C4-2B (cell line): ENCODE data around the gene SLC6A9.

Experiments used
- CTCF ChIP-seq: fragments of 450-650 bp; conservative IDR thresholded peaks from 2 replicates; pipeline ENCODE4 v1.5.1; 2017; ENCODE audit warnings: mild to moderate bottlenecking
- ZFX ChIP-seq: fragments of 450-650 bp; IDR thresholded peaks from 2 replicates; pipeline ENCODE4 v1.6.1; 2017

DNA sequence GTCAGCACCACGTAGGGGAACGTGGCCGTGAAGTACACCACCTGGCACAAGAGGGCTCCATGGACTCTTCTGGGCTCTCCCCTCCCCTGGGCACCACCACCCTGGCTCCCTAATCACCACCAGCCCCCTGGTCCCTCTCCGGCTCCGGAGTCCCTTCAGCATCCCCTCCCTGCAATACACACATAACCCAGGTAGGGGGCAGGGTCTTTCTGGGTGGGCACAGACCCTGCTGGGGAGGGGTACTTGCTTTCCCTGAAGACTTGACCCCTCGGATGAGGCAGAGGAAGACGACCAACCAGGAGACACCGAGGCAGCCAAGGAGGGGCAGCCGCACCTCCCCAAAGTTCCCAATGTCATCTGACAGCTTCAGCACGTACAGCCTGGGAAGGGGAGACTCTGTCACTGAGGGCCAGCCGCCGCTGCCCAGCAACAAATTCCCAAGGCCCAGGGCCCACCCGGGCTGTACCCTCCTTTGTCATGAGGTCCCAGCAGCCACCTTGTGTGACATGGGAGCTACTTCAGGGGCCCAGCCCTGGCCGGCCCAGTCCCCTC lies 28.6 kb downstream of the SLC6A9 start:
- TF ChIP-seq CTCF (no peak; the same call in 1 of the 2 replicates), ZFX (no peak)
